Ovary (tissue), 9 donors: Measurements from ENCODE around the gene RAB7A. TPM values are rescaled to one million over a fixed set of nuclear protein-coding genes. Genes with fewer than 3 reads are reported as not detected.
"Not testable (repeated sequence)": the region's sequence is repeated elsewhere in the genome, so short reads cannot be mapped to it uniquely, and the experiment has no call there.

Experiments
- DNase-seq, 5 donors: peaks; one replicate each; pipeline ENCODE4 v3.0.0-alpha.2; 2019 to 2020
- H3K27ac ChIP-seq, 2 donors: fragments of 200-600 bp; one replicate each; pipeline versions ENCODE4 v1.5.1 to v1.8.0; 2019 to 2022
- H3K27me3 ChIP-seq: fragments of 200-600 bp; one replicate; pipeline ENCODE4 v1.8.0; 2022
- H3K36me3 ChIP-seq: fragments of 200-600 bp; sonication (generic); one replicate; pipeline ENCODE4 v1.5.1; 2019
- H3K4me1 ChIP-seq: one replicate; pipeline ENCODE4 v1.8.1; 2013; ENCODE audit warnings: mild to moderate bottlenecking, moderate library complexity; ENCODE audit not compliant: insufficient read depth
- H3K4me3 ChIP-seq: fragments of 200-600 bp; sonication (generic); one replicate; pipeline ENCODE4 v1.5.1; 2017
- H3K9me3 ChIP-seq, 2 donors: fragments of 200-600 bp in 1 of 2; sonication (generic) in 1 of 2; one replicate each; pipeline versions ENCODE4 v1.5.1 to v1.8.1; 2013 to 2019; ENCODE audit warnings: mild to moderate bottlenecking in 1 of 2, moderate library complexity in 1 of 2
- CTCF ChIP-seq, 3 donors: fragments of 450-650 bp in 2 of 3; fragments of 200-600 bp in 1 of 3; IDR thresholded peaks; one replicate each; pipeline versions ENCODE4 v1.5.1 to v1.8.0; 2016 to 2022; ENCODE audit warnings: antibody characterized with exemption in 3 of 3, mild to moderate bottlenecking in 1 of 3
- EP300 ChIP-seq: sonication (generic); formaldehyde crosslinking; IDR thresholded peaks from one replicate; pipeline ENCODE4 v1.6.1; 2017; ENCODE audit warnings: antibody characterized with exemption
- POLR2A ChIP-seq: fragments of 450-650 bp; IDR thresholded peaks from one replicate; pipeline ENCODE4 v1.6.1; 2017; ENCODE audit warnings: antibody characterized with exemption, mild to moderate bottlenecking, moderate library complexity
- WGBS, 3 donors: extraction: QIAGEN DNeasy Blood & Tissue Kit in 1 of 3; methylation state at CpG; one replicate each; pipeline versions ENCODE4 v1.1.5 to v1.1.7; 2013 to 2017; 5-methylcytosine and 5-hydroxymethylcytosine counted together
- intact Hi-C, 4 donors: fragments of 100-400 bp; cut with DNase I; formaldehyde crosslinking; loops; one replicate each; pipeline versions ENCODE4 v1.11.0 to v1.15.1; 2022 to 2023
- polyA plus RNA-seq, 2 donors: library from polyadenylated mRNA; stranded (reverse); fragments of 200-250 nt in 1 of 2; fragments of 350-450 nt in 1 of 2; fragmentation: Illumina TruSeq in 1 of 2; extraction: RNeasy Lipid Tissue Mini Kit (QIAGEN cat#74804) in 1 of 2; gene quantifications; one replicate each; pipeline ENCODE4 v1.2.3, GENCODE V29; 2013 to 2014
- total RNA-seq, 7 donors: library from RNA; depleted of rRNA in 2 of 7; stranded (reverse); fragments of >200 nt in 2 of 7; fragmentation: NEBNext Ultra II Directional in 3 of 7; extraction: Animal tissue kit (Norgen Biotek cat#: 25700) in 3 of 7; gene quantifications; one replicate each; pipeline versions ENCODE4 v1.1.0 to v1.2.4, GENCODE V29; 2016 to 2023
- donor health status: DM: no; HTN: no; CAD: no; lungs with moderate emphysema.
- donor health status: DM: no; HTN: no; CAD: no.
- donor health status: Bipolar disorder and iron deficiency.
- donor health status: DM: yes; HTN: yes; CAD: no.
- donor health status: DM: no; HTN: no; CAD: no.
- donor health status: DM: yes; HTN: yes; CAD: no.

RAB7A gene
- total and polyA plus RNA-seq, 9 donors, result 70.1 to 320 (median 213) TPM

DNA sequence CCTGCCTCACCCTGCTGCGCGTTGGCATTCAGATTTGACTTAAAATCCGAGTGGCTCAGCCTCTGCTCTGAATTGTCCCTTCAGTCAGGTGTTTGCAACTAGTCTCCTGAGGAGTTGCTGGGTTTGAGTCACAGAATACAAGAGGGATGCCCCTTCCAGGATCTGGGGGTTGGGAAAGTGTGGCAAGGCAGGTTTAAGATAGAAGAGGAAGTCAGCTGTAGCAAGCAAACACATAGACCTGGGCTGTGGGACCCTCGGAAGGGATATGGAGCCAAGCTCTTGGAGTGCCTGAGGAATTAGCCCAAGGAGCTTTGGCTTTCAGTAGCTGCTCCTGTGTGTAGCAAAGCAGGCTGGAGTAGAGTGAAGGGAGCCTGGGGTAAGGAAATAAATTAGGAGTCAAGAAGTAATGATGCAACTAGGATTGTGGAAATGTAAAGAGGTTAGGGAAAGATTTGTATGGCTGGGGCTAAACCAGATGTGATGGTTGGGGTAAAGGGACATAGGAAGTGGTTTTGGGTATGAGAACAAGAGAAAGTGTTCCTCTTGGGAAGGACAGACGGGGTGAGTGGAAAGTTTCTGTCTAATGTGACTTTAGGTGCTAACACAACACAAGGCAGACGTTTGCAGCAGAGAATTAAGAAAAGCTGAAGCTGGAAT lies 41.2 kb downstream of the RAB7A start:
- H3K27me3 ChIP-seq, result no peaks in the 10 kb centered on the region
- peaks cover 12% of the 10 kb centered on the region for H3K4me1 ChIP-seq
- intact Hi-C loops, result no loop called here
- no peak for DNase-seq
- no peak overlapping the region for H3K27ac ChIP-seq
- no peaks in the 10 kb centered on the region for H3K36me3 ChIP-seq
- H3K9me3 ChIP-seq, result no peaks in the 10 kb centered on the region
- no peak for TF ChIP-seq POLR2A
- 76 to 88% (median 81%) methylated on average over 6 of the region's 6 CpGs for WGBS, 3 donors
- no peak overlapping the region for H3K4me3 ChIP-seq

GRCh38 chr3:128768471-128768870 lies 42.5 kb downstream of the RAB7A start:
- Histone ChIP-seq H3K4me3 (no peak overlapping the region), H3K27me3 (no peaks in the 10 kb centered on the region), H3K4me1 (peaks cover 9% of the 10 kb centered on the region), H3K27ac (no peak overlapping the region), H3K9me3 (no peaks in the 10 kb centered on the region), H3K36me3 (no peaks in the 10 kb centered on the region)
- intact Hi-C loops, result no loop called here
- WGBS, 3 donors, result 88 to 93% (median 90%) methylated on average over 5 of the region's 5 CpGs
- TF ChIP-seq POLR2A (no peak), CTCF (IDR thresholded peaks at IDR 0.05) (no peak)
- DNase-seq, result no peak

- Histone ChIP-seq H3K4me1 (peaks cover 10% of the 10 kb centered on the region), H3K36me3 (no peaks in the 10 kb centered on the region), H3K27me3 (no peaks in the 10 kb centered on the region), H3K27ac (no peak overlapping the region), H3K4me3 (no peak overlapping the region), H3K9me3 (no peaks in the 10 kb centered on the region)
- DNase-seq, result no peak
- WGBS, 3 donors, result 92 to 96% (median 95%) methylated on average over 4 of the region's 4 CpGs
- no peak for TF ChIP-seq POLR2A
- TF ChIP-seq EP300, result no peak
- TF ChIP-seq CTCF (IDR thresholded peaks at IDR 0.05), result no peak
- intact Hi-C loops, result no loop called here
Measured at GRCh38 chr3:128770387-128770786, 44.4 kb downstream of the RAB7A start.

- H3K27me3 ChIP-seq, H3K4me1 ChIP-seq, H3K36me3 ChIP-seq, intact Hi-C loops, H3K9me3 ChIP-seq, H3K4me3 ChIP-seq, H3K27ac ChIP-seq, DNase-seq: not testable (repeated sequence)
- 95 to 100% (median 97%) methylated on average over 16 to 31 of the region's 31 CpGs for whole genome bisulfite sequencing, 3 donors
Measured at GRCh38 chr3:128773189-128773588, 47.2 kb downstream of the RAB7A start.

DNA sequence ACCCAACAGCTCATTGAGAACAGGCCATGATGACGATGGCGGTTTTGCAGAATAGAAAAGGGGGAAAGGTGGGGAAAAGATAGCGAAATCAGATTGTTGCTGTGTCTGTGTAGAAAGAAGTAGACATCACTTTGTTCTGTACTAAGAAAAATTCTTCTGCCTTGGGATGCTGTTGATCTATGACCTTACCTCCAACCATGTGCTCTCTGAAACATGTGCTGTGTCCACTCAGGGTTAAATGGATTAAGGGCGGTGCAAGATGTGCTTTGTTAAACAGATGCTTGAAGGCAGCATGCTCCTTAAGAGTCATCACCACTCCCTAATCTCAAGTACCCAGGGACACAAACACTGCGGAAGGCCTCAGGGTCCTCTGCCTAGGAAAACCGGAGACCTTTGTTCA lies 47.6 kb downstream of the RAB7A start:
- DNase-seq, H3K36me3 ChIP-seq, H3K27me3 ChIP-seq, H3K9me3 ChIP-seq, intact Hi-C loops, H3K27ac ChIP-seq, H3K4me3 ChIP-seq, H3K4me1 ChIP-seq: not testable (repeated sequence)
- WGBS, 3 donors, result 81 to 87% (median 84%) methylated on average over 6 of the region's 6 CpGs

DNA sequence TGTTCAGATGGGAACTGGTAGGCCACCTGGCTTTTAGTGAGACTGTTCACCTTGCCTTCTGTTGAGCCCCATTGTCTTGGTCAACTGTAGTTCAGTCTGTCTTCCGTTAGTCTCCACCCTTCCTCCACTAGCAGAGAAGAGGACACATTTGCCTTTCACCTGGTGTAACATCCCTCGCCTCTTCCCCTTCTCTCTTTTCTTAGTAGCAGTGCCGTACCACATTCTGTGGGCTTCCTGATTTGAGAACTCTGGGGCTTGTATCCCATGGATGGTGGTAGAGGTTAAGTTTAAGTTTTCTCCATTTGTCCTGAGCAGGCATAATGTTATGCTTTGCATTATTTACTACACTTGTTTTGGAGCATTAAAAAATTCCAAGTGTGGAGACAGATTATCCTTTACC lies 49.3 kb downstream of the RAB7A start:
- intact Hi-C loops, result no loop called here
- no peak for DNase-seq
- H3K27me3 ChIP-seq, result no peaks in the 10 kb centered on the region
- H3K4me3 ChIP-seq, result no peak overlapping the region
- no peaks in the 10 kb centered on the region for H3K9me3 ChIP-seq
- TF ChIP-seq CTCF (IDR thresholded peaks at IDR 0.05) (no peak), EP300 (no peak), POLR2A (no peak)
- H3K27ac ChIP-seq, result no peak overlapping the region
- 95 to 97% (median 95%) methylated on average over 3 of the region's 3 CpGs for WGBS, 3 donors
- no peaks in the 10 kb centered on the region for H3K36me3 ChIP-seq
- peaks cover 5% of the 10 kb centered on the region for H3K4me1 ChIP-seq
